GM19099 (cell line): ENCODE measurements around the gene EEPD1.

Experiments
- POLR2A ChIP-seq: IDR thresholded peaks from 3 replicates; pipeline ENCODE4 v1.6.1; 2011; ENCODE audit warnings: low read depth; ENCODE audit not compliant: insufficient read length; ENCODE audit errors: extremely low read depth

The EEPD1 gene

DNA sequence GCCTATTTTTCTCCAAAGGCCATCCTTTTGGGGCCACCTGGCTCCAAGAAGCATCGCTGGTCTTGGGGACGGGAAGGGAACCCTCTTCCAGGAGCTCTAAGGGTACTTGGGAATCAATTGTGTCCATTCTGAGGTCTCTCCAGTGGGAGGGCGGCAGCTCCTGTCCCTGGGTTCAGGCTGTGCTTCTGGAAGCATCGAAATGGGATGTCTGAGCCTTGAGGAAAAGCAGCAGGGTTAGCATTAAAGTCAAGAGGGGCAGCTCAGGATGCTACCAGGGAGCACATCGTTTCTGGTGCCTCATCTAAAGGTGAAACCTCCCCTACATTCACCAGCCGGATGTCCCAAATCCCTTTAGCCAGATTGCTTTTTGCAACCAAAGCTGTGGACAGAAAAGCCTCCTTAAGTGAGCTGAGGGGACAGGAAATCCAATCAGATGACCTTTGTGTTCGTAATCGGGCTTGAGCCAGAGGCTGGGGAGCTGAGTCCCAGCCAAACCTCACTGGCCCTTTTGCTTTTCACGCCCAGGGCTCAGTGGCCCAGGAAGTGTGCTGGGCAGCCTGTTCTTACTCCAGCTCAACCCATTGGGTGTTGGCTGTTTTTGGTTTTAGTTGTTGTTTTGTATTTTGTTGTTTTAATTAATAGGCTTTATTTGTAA lies 147.8 kb downstream of the EEPD1 start:
- TF ChIP-seq POLR2A: no peak

DNA sequence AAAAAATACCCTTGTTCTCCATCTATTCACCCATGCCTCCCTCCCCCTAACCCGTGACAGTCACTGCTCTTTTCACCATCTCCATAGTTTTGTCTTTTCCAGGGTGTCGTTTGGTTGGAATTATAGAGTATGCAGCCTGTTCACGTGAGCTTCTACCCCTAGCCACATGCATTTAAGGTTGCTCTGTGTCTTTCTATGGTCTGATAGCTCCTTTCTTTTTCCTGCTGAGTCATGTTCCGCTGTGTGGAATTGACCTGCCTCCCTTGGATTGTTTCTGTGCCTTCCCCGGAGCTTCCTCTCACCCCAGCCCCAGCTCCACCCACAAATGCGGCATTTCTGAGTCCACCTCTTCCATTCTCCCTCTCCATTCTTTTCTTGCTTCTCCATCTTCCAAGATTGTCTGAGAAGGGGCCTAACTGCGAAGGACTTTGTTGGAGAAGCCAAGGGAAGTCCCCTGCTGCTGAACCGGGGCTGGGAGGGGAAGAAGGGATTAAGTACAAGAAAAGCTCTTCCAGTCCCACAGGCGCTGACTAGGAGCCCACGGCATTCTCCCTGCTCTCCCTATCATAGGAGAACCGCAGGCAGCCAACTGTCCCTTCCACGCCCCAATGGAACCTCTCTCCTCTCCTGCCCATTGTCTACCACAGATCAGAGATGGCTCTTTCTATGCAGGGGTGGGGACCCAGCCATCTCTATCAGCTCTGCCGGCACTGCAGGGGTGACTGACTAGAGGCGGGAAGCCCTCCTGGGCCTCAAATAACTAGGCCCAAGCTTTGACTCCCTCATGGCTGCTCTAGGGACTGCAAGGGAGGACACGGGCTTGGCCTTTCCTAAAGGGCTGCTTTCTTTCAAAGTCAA lies 149.1 kb downstream of the EEPD1 start:
- no peak for TF ChIP-seq POLR2A

DNA sequence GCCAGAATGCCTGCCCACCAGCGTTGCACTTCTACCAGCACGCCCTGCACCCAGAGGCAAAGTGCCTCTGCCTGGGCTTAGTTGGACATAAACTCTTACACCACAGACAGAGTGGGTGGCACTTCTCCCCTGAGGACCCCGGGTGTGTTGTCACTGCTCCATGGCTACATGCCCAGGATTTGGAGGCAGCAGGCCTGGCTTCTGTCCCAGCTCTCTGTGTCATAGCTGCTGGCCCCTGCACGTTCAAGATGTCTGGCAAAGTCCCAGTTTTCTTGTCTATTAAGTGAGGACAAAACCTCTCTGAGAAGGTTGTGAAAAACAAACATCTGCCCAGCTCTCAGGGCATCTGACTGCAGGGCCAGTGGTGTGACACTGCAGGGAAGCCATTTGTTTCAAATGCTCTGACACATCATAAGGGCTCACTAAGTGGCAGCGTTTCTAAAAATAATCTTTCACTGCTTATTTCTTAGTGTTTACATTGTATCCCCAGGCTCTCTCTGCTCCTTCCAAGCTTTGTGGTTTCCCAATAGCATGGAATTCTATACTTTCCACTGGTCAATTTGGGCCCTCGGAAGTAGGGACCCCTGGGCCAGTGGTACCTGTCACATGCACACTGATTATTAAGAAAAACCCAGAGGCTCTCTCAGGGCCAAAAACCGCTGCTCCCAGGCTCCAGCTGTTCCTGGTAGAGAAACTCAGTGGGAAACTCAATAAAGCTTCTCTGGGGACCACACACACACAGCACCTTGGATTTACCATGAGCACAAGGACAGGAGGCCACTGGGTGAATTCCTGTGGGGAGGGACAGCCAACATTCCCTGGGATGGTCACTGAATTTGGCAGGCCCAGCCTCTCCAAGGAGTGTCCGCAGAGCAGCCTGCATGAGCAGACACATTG lies 150.4 kb downstream of the EEPD1 start:
- no peak for TF ChIP-seq POLR2A

DNA sequence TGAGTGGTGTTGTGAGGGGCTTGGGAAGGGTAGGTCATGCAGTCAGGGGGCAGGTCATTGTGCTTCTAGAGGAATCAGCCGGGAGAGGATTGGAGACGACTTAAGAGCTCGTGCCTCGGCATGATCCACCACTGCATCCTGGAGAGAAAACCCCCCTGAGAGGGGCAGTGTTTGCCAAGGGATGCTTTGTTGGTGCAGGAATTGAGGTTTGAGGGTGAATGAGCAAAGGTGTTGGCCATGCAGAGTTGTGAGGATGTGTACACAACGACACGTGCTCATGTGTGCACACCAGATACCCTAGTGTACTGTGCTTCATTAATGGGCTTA lies 151.0 kb downstream of the EEPD1 start:
- TF ChIP-seq POLR2A: no peak

DNA sequence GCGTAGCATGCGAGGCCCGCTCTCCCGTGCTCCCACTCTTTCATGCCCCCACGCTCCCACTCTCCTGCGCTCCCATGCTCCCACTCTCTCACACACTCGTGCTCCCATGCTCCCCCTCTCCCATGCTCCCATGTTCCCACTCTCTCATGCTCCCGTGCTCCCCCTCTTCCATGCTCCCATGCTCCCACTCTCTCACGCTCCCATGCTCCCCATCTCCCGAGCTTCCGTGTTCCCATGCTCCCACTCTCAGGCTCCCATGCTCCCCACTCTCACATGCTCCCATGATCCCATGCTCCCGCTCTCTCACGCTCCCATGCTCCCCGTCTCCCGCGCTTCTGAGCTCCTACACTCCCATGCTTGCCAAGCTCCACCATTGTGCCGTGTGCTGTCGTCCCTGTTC lies 152.2 kb downstream of the EEPD1 start:
- TF ChIP-seq POLR2A: no peak

DNA sequence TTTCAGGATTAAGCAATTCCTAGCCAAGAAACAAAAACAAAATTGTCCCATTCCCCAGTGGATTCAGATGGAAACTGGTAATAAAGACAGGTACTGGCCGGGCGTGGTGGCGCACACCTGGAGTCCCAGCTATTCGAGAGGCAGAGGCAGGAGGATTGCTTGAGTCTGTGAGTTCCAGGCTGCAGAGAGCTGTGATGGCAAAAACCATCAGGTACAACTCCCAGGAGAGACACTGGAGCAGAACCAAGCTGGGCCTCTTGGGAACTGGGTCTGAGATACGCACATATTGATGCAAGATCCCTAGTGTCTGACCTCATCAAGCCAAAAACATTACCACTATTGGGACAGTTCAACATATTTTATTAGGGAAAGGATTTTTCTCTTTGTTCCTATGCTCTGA lies 152.6 kb downstream of the EEPD1 start:
- TF ChIP-seq POLR2A: no peak

DNA sequence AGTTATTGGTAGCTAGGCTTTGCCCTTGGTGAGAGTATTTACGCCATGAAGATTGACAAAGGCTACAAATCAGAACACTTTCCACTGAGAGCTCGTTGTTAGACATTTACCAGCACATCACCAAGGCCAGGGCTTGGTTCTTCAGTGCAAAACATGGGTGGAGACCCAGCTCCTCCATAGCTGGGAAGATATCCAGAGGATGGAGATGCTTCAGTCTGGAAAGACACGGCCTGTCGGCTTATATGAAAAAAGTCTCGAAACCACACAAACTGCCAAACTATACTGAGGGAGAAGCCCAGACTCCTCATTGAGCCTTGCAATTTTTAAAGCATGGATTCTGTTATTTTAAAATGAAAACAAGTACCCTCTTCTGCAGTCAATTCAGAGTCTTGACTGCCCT lies 153.2 kb downstream of the EEPD1 start:
- no peak for TF ChIP-seq POLR2A

DNA sequence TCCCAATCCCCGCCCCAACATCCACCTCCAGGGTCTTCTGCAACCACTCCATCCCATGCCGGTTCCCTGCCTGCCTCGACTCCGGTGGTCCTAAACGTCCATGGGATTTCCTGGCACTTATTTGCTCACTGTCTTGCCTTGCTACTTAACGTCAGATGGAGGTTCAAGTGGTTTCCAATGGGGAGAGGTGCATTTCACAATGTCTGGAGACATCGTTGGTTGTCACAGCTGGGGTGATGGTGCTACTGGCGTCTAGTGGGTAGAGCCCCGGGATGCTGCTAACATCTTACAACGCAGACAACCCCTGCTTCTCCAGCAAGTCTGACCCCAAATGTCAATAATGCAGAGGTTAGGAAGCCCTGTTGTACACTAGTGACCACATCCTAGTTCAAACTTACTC lies 153.7 kb downstream of the EEPD1 start:
- no peak for TF ChIP-seq POLR2A

DNA sequence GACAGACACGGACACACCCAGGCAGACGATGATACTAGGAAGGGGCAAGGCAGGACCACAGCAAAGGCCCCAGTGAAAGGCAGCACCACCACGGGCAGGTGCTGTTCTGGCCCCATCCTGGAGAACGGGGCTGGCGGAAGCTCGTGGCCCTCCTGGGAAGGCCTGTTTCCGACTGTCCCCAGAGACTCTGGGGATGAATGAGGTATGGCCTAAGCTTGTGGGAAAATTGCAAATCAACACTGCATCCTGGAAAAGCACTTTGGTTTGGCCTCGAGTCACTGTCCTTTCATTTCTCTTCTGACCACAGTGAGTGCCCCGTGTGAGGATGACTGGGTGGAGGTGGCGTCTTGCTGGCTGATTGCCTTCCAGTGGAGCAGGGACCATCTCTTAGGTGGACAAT lies 155.0 kb downstream of the EEPD1 start:
- no peak for TF ChIP-seq POLR2A

DNA sequence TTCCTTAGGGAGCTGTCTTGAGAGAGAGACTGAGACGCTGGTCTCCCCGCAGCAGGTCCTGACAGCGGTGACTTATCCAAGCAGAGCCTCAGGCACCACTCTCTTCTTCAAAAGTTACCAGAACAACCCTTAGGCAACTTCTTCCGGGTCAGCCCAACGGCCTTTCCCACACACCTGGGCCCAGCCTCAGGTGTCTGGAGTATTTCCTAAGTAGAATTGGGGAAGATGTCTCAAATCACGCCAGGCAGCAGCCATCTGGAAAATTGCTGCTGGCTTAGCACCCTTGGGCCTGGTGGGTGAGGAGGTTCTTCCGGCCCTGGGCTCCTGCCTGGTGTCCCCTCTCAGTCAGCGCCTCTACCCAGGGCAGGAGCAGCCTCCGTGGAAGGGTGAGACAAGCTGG lies 156.2 kb downstream of the EEPD1 start:
- no peak for TF ChIP-seq POLR2A

DNA sequence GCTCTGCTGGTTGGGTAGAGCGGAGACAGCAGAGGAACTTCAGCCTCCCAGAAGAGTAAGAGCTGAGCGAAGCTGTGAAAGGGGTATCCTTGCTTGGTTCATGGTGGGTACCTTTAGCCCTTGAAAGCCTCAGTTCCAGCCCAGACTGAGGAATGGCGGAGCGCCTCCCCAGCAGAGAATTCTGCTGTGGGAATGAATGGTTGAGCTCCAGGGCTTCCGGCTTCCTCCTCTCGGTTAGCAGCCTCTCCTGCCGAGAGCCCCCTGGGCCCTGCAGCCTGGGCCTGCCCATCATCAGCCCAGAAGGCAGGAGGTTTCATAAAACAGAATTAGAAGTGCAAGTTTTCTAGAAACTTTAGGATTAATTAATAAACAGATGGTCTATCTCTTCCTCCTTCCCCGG lies 156.7 kb downstream of the EEPD1 start:
- TF ChIP-seq POLR2A: no peak

DNA sequence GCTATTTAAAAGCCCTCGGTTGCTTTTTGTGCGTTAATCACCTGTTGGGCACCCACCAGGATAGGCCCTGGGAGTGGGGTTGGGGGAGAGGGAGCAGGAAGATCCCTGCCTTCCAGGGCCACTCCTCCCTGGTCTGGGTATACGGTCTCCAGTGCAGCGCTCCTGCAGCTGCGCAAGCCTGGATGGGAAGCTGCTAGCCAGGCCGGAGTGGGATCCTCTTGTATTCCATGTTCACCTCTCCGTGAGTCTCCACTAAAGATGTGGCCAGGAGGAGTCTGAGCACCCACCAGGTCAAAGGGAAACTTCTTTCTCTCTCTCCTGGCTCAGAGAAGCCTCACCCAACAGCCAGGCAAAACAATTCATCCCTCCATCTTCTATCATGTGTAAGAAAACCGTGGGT lies 157.8 kb downstream of the EEPD1 start:
- TF ChIP-seq POLR2A: no peak

DNA sequence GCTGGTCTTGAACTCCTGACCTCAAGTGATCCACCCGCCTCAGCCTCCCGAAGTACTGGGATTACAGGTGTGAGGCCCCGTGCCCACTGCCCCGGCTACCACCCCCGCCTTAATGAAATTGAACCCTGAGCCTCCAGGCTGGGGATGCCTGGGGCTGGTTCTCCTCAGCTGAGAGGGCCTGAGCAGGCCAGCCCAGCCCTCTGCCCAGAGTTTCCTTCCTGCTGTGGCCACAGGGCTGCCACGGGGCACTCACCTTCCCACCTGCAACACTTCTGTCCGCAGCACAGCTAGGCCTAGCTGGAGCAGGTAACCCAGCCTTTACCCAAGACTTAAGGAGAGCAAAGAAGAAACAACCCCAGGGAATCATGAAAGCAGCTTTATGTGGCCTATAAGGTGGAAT lies 158.5 kb downstream of the EEPD1 start:
- no peak for TF ChIP-seq POLR2A

DNA sequence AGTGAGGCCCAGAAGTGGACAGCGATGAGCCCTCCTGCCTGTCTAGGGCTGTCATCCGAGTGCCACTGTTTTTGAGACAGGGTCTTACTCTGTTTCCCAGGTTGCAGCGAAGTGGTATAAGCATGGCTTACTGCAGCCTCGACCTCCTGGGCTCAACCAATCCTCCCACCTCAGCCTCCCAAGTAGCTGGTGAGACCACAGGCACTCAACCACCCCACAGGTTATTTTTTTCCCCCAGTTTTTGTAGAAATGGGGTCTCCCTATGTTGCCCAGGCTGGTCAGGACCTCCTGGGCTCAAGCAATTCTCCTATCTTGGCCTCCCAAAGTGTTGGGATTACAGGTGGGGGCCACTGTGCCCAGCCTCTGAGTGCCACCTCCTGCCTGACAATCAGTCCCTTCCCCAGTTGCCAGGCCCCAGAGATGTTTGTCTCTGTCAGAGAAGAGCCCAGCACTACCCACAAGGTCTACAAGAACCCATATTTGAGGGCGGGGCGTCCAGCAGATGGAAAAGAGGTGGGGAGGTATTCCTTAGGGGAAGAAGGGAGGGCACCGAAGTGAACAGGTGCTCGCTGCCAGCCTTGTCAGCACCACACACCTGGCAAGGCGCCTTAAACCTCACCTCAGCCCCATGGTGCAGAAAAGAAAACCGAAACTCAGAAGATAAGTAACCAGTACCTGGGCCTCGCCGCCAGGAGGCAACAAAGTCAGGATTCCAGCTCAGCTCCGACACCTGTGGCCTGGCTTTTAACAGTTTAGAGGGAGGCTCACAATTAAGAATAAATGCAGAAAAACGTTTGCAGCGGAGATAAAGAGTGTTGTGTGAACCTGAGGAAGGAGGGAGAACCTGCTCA lies 159.2 kb downstream of the EEPD1 start:
- no peak for TF ChIP-seq POLR2A

DNA sequence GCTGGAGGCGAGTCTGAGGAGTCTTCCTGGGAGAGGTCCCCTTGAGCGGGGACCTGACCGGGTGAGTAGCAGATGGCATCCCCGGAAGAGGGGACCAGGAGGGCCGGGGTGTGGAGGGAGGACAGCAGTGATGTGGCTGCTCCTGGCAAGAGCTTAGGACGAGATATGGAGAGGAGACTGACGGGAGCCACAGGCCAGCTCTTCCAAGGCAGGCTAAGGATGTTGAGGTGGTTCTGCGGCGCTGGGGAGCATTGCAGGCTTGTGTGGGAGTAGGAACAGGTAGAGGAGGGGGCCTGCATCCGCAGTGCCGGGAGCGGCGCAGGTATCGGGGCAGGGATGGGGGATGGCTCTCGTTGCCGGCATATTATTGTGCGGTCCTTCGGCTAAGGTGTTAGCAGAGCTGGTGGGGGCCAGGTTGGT lies 159.9 kb downstream of the EEPD1 start:
- no peak for TF ChIP-seq POLR2A
